Measurements from ENCODE around the gene ACTRT2. TPM values are rescaled to one million over a fixed set of nuclear protein-coding genes. Genes with fewer than 3 reads are reported as not detected.

ACTRT2 gene
- total and polyA plus RNA-seq, 10 of the 15 experiments (the other 5 are each of a cell fraction or from before 2014, with no cell fraction given): not detected

DNA sequence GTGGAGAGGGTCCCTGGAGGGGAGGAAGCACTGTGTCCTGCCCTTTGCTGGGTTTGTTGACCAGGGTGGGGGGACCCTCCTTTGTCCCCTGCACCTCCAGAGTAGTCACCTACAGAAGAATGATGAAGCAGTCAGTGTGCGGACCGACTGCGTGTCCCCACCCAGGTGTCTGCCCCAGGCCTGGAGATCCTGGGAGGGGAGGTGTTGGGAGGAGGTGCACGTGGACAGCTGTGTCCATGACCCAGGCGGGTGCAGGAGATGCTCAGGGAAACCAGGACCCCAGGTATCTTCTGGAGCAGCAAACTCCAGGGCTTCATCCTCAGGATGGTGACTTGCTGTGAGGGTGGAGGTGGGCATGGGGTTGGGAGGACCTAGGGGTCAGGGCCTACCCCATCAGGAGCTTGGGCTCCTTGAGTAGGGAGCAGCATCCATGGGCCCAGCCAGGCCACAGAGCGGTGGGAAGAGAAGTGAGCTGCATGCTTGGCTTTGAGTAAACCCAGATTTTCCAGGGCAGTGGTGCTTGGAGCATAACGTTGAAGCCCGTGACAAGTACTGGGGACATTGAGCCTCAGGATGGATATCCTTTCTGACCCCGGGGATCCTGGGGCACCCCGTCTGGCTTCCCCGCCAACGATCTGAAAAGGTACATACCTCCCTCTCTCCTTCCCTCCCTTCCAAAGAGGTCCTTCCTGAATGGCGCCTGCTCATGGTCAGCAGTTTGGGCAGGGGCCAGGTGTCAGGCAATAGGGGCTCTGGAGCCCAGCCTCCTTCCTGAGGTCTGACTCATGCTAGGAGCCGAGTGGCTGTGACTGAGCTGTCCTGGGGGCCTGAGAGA is 13.7 kb downstream of the ACTRT2 start (continued):
- TF ChIP-seq ZNF217 (IDR thresholded peaks at IDR 0.05): no peak
- TF ChIP-seq HDGF (IDR thresholded peaks at IDR 0.05): no peak
- no peak for TF ChIP-seq ZNF24 (IDR thresholded peaks at IDR 0.05)
- no peak for TF ChIP-seq STAT3 (IDR thresholded peaks at IDR 0.05; ENCODE audit: low read depth, low read length)
- TF ChIP-seq, protein P1, sequence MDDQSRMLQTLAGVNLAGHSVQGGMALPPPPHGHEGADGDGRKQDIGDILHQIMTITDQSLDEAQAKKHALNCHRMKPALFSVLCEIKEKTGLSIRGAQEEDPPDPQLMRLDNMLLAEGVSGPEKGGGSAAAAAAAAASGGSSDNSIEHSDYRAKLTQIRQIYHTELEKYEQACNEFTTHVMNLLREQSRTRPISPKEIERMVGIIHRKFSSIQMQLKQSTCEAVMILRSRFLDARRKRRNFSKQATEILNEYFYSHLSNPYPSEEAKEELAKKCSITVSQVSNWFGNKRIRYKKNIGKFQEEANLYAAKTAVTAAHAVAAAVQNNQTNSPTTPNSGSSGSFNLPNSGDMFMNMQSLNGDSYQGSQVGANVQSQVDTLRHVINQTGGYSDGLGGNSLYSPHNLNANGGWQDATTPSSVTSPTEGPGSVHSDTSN (IDR thresholded peaks at IDR 0.05; ENCODE audit: insufficient replicate concordance, low read depth, low read length): no peak
- TF ChIP-seq ZSCAN29 (IDR thresholded peaks at IDR 0.05): no peak
- TF ChIP-seq FOXK2 (IDR thresholded peaks at IDR 0.05): no peak
- TF ChIP-seq BACH1 (IDR thresholded peaks at IDR 0.05; ENCODE audit: borderline replicate concordance): no peak

- ChIA-PET RAD21 (ENCODE audit: unreplicated experiment) (no interaction called here), POLR2A (no interaction called here), SMC1A (ENCODE audit: uncharacterized antibody, unreplicated experiment) (no interaction called here), CTCF (interaction anchor here (0.6 kb wide), 1 partner anchor 20 kb away, joined by 3 read pairs; no protein-coding TSS in a partner anchor)
- Histone ChIP-seq H2AFZ (ENCODE audit: control insufficient read depth, low read depth, low read length) (no peak overlapping the region), H3K9me3 (replicated peaks; ENCODE audit: control insufficient read depth, insufficient read depth, low read length) (no peaks in the 10 kb centered on the region), H3K36me3 (ENCODE audit: control insufficient read depth in 2 of 2, insufficient read depth in 2 of 2, low read length in 1 of 2) (no peaks in the 10 kb centered on the region), H3K4me2 (ENCODE audit: control insufficient read depth, insufficient read depth) (no peak overlapping the region), H3K9ac (ENCODE audit: control insufficient read depth, insufficient read depth, low read length) (no peak overlapping the region), H3K27ac (ENCODE audit: control insufficient read depth, insufficient read depth) (no peak overlapping the region), H4K20me1 (ENCODE audit: control insufficient read depth, insufficient read depth) (no peaks in the 10 kb centered on the region), H3K27me3 (replicated peaks in 1 of 2; ENCODE audit: control insufficient read depth in 2 of 2, insufficient read depth in 2 of 2, low read length in 1 of 2) (no peaks in the 10 kb centered on the region), H3K79me2 (ENCODE audit: control insufficient read depth, insufficient read depth, low read length) (no peaks in the 10 kb centered on the region), H3K4me3 (no peak overlapping the region), H3K4me1 (ENCODE audit: control insufficient read depth, insufficient read depth, low read length) (no peaks in the 10 kb centered on the region)
- WGBS (ENCODE audit: insufficient coverage, insufficient replicate concordance, low lambda C conversion rate, missing lambda C conversion rate): 30% methylated on average over 18 of the region's 19 CpGs
- intact Hi-C loops (cut with micrococcal nuclease; ENCODE audit: unreplicated experiment): no loop called here
- no peak for ATAC-seq
- in situ Hi-C loops (cut with MboI): no loop called here
- no peak for DNase-seq (ENCODE audit: low read depth, low spot score)
- no TSS peak for BruUV-seq (replicated peaks)
- FAIRE-seq: no peak
- TF ChIP-seq POLR2AphosphoS5 (IDR thresholded peaks at IDR 0.05; ENCODE audit: low read length) (no peak), CREM (IDR thresholded peaks at IDR 0.05; ENCODE audit: low read depth) (no peak), FOXK2 (IDR thresholded peaks at IDR 0.05) (no peak), BCL3 (IDR thresholded peaks at IDR 0.05; ENCODE audit: borderline replicate concordance, insufficient read depth, low read depth, low read length, poor library complexity, severe bottlenecking) (no peak), SMAD5 (IDR thresholded peaks at IDR 0.05; ENCODE audit: low read depth) (no peak), NRF1 (conservative IDR thresholded peaks at IDR 0.05; ENCODE audit: low read depth, low read length) (no peak), TCF3 (IDR thresholded peaks at IDR 0.05; ENCODE audit: borderline replicate concordance, insufficient read depth, low read depth, low read length) (no peak), NR2F1 (conservative IDR thresholded peaks at IDR 0.05) (no peak), SREBF2 (IDR thresholded peaks at IDR 0.05; ENCODE audit: low read length) (no peak)
- TF ChIP-seq, protein P2, sequence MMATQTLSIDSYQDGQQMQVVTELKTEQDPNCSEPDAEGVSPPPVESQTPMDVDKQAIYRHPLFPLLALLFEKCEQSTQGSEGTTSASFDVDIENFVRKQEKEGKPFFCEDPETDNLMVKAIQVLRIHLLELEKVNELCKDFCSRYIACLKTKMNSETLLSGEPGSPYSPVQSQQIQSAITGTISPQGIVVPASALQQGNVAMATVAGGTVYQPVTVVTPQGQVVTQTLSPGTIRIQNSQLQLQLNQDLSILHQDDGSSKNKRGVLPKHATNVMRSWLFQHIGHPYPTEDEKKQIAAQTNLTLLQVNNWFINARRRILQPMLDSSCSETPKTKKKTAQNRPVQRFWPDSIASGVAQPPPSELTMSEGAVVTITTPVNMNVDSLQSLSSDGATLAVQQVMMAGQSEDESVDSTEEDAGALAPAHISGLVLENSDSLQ (IDR thresholded peaks at IDR 0.05): no peak
Observed at GRCh38 chr1:3035563-3036446, 14.5 kb downstream of the ACTRT2 start.

Measured in GM12878 (cell line).